HG02798 (cell line): ENCODE data around the gene DVL1.

Experiments
- ATAC-seq: cut with Tn5 transposase; IDR thresholded peaks from one replicate; pipeline ENCODE4 v1.9.1; 2021; ENCODE audit warnings: mild to moderate bottlenecking; ENCODE audit not compliant: unreplicated experiment, poor library complexity

DVL1 gene

DNA sequence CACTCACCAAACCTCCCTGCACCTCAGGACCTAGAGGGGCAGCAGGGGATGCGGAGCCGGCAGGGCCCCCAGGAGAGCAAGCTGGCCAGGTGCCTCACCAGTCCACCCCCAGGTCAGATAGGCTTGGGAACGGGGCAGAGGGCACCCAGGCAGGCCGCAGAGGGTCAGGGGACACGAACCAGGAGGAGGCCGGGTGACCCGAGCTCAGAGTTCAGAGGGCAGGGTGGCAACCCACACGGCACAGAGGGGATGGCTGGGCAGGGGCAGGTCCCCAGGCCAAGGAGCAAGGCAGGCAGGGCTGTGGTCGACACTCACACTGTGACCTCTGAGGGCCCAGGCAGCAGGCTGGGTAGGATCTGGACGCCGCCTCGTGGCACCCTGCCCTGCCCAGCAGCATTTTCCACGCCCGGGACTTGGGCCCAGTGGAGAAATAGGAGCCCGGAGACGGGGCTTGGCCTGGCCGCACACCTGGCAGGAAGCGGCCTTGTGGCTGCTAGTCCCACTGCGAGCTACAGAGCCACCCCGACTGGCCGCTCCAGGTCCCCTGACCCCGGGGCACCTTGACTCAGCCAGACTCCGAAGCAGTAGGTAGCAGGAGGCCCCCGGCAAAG is 5.3 kb downstream of the DVL1 start:
- ATAC-seq: no peak

GRCh38 chr1:1342584-1343115 is 6.6 kb downstream of the DVL1 start:
- ATAC-seq: no peak

DNA sequence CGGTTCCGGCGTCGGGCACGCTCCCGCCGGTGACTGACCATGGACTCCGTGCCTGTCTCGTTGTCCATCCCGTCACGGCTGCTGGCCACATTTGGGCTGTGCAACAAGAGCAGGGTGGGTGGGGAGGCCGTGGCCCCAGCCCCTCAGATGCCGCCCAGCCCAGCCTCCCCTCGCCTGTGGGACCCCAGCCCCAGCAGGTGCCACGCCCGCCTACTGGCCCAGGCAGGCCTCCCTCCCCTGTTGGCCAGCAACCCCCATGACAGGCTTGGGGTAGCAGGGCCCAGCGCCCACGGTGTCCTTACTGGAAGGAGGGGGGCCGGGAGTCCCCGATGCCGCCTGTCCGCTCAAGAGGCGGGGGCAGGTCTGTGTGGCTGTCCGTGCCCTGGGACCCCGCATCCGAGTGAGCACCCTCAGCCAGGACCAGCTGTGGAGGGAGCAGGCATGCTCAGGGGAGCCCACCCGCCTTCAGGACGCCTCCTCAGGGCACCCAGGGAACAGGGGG is 7.1 kb downstream of the DVL1 start:
- ATAC-seq: no peak

- ATAC-seq: no peak
Measured at GRCh38 chr1:1341549-1342021, 7.6 kb downstream of the DVL1 start.

GRCh38 chr1:1340791-1341548 is 8.2 kb downstream of the DVL1 start:
- no peak for ATAC-seq

DNA sequence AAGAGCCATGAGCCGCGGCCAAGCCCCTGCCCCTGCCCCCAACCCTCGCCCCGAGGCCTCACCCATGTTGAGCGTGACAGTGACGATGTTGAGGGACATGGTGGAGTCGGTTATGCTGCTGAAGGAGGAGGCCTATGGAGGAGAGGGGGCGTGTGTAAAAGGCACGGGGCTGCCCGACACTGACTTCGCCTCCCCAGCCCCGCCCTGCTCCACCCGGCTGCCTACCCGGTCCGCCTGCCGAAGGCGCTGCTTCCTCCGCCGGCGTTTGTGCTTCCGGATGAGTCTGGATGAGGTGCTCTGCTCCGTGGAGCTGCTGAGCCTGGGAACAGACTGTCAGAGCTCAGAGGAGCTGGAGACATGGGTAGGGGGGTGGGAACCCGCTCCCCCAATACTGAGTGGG is 9.0 kb downstream of the DVL1 start:
- no peak for ATAC-seq

DNA sequence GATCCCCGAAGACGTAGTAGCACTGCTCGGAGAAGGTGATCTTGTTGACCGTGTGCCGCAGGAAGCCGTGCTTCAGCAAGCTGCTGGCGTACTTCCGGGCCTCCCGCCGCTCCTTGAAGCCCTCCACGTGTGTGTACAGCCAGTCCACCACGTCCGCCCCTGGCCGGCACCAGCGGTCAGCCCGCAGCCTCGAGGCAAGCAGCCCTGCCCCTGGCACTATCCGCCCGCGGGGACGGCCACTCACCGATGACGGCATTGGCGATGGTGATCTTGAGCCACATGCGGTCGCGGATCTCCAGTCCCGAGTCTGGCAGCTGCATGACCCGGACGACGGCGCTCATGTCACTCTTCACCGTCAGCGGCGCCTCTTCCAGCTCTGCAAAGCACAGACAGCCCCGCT is 10.9 kb downstream of the DVL1 start:
- no peak for ATAC-seq

DNA sequence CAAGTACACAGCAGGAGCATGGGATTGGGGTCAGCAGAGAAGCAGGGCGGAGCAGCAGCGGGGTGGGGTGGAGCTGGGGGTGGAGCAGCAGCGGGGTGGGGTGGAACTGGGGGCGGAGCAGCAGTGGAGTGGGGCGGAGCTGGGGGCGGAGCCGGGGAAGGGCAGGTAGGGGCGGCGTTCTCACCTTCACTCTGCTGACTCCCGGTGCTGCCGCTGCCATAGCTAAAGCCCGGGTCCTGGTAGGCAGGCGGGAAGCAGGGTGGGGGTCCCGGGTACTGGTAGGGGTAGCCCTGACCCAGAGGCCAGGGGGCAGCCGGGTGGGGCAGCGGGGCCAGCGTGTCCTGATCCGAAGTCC is 11.4 kb downstream of the DVL1 start:
- no peak for ATAC-seq

DNA sequence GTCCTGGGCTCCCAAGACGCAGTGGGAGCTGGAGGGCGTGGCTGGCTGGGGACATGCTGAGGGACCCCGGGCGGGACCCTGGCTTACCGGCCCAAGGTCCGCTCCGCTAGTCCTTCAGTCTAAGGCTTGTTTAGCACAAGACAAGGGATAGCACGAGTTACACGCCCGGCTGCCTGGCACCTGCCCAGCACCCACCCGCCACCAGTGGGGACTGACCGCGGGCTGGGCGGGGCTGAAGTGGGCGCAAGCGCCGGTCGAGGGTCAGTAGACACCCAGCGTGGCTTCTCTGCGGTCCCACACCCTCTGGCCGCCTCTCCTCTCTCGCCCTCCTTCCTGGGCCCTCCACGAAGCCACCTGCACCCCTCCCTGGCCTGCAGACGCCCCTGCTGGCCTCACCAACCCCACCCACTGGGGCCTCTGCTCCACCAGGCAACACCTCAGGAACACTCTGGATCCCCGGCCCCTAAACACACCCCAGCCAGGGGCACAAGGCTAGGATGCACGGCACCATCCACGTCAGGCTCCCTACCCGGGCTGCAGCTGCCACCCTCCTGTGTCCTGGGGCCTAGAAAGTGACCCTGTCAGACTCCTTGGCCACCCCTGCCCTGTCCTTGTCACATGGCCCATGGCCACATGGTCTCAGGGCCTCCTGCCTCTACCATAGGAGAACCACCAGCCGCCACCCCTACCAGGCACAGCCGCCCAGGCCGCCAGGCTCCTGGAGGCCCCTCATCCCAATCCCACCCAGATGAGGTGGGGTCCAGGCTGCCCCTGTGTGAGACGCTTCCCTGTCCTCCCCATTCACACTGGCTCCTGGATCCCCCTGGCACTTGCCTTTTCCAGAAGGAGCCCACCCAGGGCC is 12.1 kb downstream of the DVL1 start:
- ATAC-seq: no peak

GRCh38 chr1:1336446-1336845 is 12.8 kb downstream of the DVL1 start:
- ATAC-seq: no peak

GRCh38 chr1:1335792-1336248 is 13.4 kb downstream of the DVL1 start:
- ATAC-seq: no peak

- no peak for ATAC-seq
Measured at GRCh38 chr1:1335283-1335682, 13.9 kb downstream of the DVL1 start.

DNA sequence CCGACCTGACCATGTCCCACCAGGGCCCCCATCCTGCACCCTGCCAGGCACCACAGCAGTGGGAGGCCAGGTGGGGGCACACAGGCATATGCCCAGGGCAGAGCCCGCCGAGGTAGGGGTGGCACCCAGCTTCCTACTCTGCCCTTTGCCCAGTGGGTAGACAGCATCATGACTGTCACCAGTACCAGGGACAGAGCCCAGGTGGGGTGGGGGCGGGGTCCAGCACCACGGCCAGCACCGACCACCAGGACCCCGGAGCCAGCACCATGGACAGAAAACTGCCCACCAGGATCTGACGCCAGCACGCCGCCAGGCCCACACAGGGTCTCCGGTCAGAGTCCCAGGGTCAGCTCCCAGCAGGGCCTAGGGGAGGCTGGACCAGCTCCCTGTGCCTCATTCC is 14.4 kb downstream of the DVL1 start:
- no peak for ATAC-seq

- no peak for ATAC-seq
Measured at GRCh38 chr1:1333551-1334241, 15.5 kb downstream of the DVL1 start.

DNA sequence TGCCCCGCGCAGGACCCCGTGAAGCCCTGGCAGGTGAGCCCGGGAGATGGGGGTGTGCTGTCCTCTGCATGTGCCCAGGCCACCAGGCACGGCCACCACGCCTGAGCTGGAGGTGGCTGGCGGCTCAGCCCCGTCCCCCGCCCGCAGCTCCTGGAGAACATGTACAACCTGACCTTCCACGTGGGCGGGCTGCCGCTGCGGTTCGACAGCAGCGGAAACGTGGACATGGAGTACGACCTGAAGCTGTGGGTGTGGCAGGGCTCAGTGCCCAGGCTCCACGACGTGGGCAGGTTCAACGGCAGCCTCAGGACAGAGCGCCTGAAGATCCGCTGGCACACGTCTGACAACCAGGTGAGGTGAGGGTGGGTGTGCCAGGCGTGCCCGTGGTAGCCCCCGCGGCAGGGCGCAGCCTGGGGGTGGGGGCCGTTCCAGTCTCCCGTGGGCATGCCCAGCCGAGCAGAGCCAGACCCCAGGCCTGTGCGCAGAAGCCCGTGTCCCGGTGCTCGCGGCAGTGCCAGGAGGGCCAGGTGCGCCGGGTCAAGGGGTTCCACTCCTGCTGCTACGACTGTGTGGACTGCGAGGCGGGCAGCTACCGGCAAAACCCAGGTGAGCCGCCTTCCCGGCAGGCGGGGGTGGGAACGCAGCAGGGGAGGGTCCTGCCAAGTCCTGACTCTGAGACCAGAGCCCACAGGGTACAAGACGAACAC is 16.3 kb downstream of the DVL1 start:
- ATAC-seq: no peak

GRCh38 chr1:1332031-1332755 is 17.0 kb downstream of the DVL1 start:
- ATAC-seq: no peak

DNA sequence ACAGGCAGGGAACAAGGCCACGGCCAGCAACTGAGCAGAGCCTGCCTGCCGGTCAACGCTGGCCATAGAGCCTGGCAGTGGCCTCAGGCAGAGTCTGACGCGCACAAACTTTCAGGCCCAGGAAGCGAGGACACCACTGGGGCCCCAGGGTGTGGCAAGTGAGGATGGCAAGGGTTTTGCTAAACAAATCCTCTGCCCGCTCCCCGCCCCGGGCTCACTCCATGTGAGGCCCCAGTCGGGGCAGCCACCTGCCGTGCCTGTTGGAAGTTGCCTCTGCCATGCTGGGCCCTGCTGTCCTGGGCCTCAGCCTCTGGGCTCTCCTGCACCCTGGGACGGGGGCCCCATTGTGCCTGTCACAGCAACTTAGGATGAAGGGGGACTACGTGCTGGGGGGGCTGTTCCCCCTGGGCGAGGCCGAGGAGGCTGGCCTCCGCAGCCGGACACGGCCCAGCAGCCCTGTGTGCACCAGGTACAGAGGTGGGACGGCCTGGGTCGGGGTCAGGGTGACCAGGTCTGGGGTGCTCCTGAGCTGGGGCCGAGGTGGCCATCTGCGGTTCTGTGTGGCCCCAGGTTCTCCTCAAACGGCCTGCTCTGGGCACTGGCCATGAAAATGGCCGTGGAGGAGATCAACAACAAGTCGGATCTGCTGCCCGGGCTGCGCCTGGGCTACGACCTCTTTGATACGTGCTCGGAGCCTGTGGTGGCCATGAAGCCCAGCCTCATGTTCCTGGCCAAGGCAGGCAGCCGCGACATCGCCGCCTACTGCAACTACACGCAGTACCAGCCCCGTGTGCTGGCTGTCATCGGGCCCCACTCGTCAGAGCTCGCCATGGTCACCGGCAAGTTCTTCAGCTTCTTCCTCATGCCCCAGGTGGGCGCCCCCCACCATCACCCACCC is 17.9 kb downstream of the DVL1 start, which contains the start of gene TAS1R3:
TSS of gene TAS1R3 (plus strand) at position 213 of the 898 bp plus-strand sequence. CDS start at position 279, 66 bp downstream.
- no peak for ATAC-seq
